ENCODE data around the gene CTNNA3. TPM values are rescaled to one million over a fixed set of nuclear protein-coding genes. Genes with fewer than 3 reads are reported as not detected.

Gene CTNNA3
- total and polyA plus RNA-seq, 2 of the 4 experiments (the other 2 are of a cell fraction): 0.19 to 0.90 TPM

- ChIA-PET CTCF (no interaction called here), POLR2A (ENCODE audit: unreplicated experiment) (no interaction called here)
- no peaks in the 10 kb centered on the region for H3K9me1 ChIP-seq (ENCODE audit: insufficient read depth, low read length)
- H4K20me1 ChIP-seq (ENCODE audit: insufficient read depth, low read length): no peaks in the 10 kb centered on the region
- no CpG with 5 or more reads among the region's 2 CpGs for WGBS, 2 experiments (ENCODE audit: extremely low coverage in 2 of 2, insufficient read length in 1 of 2)
- H2BK15ac ChIP-seq (ENCODE audit: low read depth, low read length): no peak overlapping the region
- no peaks in the 10 kb centered on the region for H3K4me1 ChIP-seq (ENCODE audit: control insufficient read depth, insufficient read depth, low read length)
- H2AK5ac ChIP-seq (ENCODE audit: low read depth, low read length): no peak overlapping the region
- no peak overlapping the region for H4K8ac ChIP-seq (ENCODE audit: low read depth in 2 of 2, low read length in 2 of 2)
- H2AK9ac ChIP-seq (replicated peaks; ENCODE audit: low read depth, low read length, poor library complexity): no peak overlapping the region
- H3K4me3 ChIP-seq (ENCODE audit: insufficient read depth, low read depth, low read length): no peak overlapping the region
- no peaks in the 10 kb centered on the region for H3K79me1 ChIP-seq (ENCODE audit: low read depth in 1 of 2, low read length in 2 of 2)
- intact Hi-C loops (cut with micrococcal nuclease) (no loop called here), in situ Hi-C loops (cut with MboI; ENCODE audit: low sequenced_read_pairs) (no loop called here), dilution Hi-C loops (cut with HindIII; ENCODE audit: low sequenced_read_pairs, unreplicated experiment) (no loop called here)
- H3K36me3 ChIP-seq (ENCODE audit: control insufficient read depth, insufficient read depth, low read length): no peaks in the 10 kb centered on the region
- H2BK5ac ChIP-seq (ENCODE audit: low read depth, low read length, poor library complexity, severe bottlenecking): no peak overlapping the region
- H3K4me2 ChIP-seq (ENCODE audit: low read depth, low read length): no peak overlapping the region
- no peak overlapping the region for H3K23ac ChIP-seq (ENCODE audit: low read depth, low read length)
- H2AFZ ChIP-seq (replicated peaks; ENCODE audit: low read length, poor library complexity): no peak overlapping the region
- H2BK20ac ChIP-seq (ENCODE audit: low read depth, low read length): no peak overlapping the region
- H3K4ac ChIP-seq (ENCODE audit: low read depth, low read length): no peak overlapping the region
- no peak for TF ChIP-seq RFX5 (IDR thresholded peaks at IDR 0.05; ENCODE audit: low read depth, low read length)
- TF ChIP-seq CHD1 (IDR thresholded peaks at IDR 0.05; ENCODE audit: low read depth, low read length): no peak
- TF ChIP-seq USF2 (IDR thresholded peaks at IDR 0.05; ENCODE audit: low read depth, low read length): no peak
- no peak for TF ChIP-seq BHLHE40 (IDR thresholded peaks at IDR 0.05; ENCODE audit: low read depth, low read length)
- no peak for TF ChIP-seq SMC3 (IDR thresholded peaks at IDR 0.05; ENCODE audit: low read depth, low read length)
- no peak for TF ChIP-seq MAZ (IDR thresholded peaks at IDR 0.05; ENCODE audit: borderline replicate concordance, low read depth, low read length)
- no peak for TF ChIP-seq ELK1 (IDR thresholded peaks at IDR 0.05; ENCODE audit: borderline replicate concordance, low read depth, low read length)
- no peak for TF ChIP-seq FOS (IDR thresholded peaks at IDR 0.05; ENCODE audit: low read depth, low read length)
- no peak for TF ChIP-seq NFE2L2 (IDR thresholded peaks at IDR 0.05; ENCODE audit: low read depth, low read length)
- DNase-seq: no peak
- no peak overlapping the region for H3K27ac ChIP-seq (ENCODE audit: insufficient read depth, low read length)
- H3K9ac ChIP-seq (ENCODE audit: low read depth, low read length): no peak overlapping the region
- H2BK120ac ChIP-seq (ENCODE audit: low read depth, low read length): no peak overlapping the region
- H3K56ac ChIP-seq (ENCODE audit: extremely low read depth, insufficient read depth, low read length): no peak overlapping the region
- H4K91ac ChIP-seq (ENCODE audit: insufficient read depth, low read depth, low read length): no peak overlapping the region
- no peaks in the 10 kb centered on the region for H3K27me3 ChIP-seq (ENCODE audit: control insufficient read depth, insufficient read depth, low read length)
- H3K14ac ChIP-seq (replicated peaks; ENCODE audit: low read depth, low read length): no peak overlapping the region
- no peak overlapping the region for H3K18ac ChIP-seq (ENCODE audit: low read depth, low read length)
- no TSS peak for BruUV-seq (replicated peaks)
- no peak overlapping the region for H4K5ac ChIP-seq (ENCODE audit: low read depth, low read length)
- peaks cover 5% of the 10 kb centered on the region for H3K9me3 ChIP-seq (ENCODE audit: control insufficient read depth, insufficient read depth, low read length)
- ATAC-seq (ENCODE audit: low read depth): no peak
Measured at GRCh38 chr10:66322777-66323176, 1373.2 kb downstream of the CTNNA3 start.
